Stimulated activated CD8-positive, alpha-beta memory T cell treated with anti-CD3 and anti-CD28 coated beads, Interleukin-7, amount 100 ng/mL, for 24 hours (primary cell): ENCODE data around the gene GRSF1.
"Not testable (repeated sequence)": the region's sequence is repeated elsewhere in the genome, so short reads cannot be mapped to it uniquely, and the experiment has no call there.

Experiments
- DNase-seq: peaks from one replicate; pipeline ENCODE4 v3.0.0-alpha.2; 2020; ENCODE audit warnings: low read depth

The GRSF1 gene

GRCh38 chr4:70833675-70834074, 6.0 kb downstream of the GRSF1 start:
- no peak for DNase-seq

GRCh38 chr4:70831293-70831692, 8.4 kb downstream of the GRSF1 start:
- DNase-seq: no peak

DNA sequence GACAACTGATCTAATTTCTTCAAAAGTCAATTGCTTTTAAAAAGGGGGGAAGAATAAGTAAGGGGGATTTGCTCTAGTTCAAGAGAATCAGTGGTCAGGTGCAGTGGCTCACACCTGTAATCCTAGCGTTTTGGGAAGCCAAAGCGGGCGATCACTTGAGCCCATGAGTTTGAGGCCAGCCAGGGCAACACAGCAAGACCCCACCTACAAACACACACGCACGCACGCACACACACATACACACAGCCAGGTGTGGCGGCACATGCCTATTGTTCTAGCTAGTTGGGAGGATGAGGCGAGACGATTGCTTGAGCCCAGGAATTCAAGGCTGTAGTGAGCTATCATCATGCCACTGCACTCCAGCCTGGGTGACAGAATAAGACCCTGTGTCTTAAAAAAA, 9.6 kb downstream of the GRSF1 start:
- DNase-seq: no peak

DNA sequence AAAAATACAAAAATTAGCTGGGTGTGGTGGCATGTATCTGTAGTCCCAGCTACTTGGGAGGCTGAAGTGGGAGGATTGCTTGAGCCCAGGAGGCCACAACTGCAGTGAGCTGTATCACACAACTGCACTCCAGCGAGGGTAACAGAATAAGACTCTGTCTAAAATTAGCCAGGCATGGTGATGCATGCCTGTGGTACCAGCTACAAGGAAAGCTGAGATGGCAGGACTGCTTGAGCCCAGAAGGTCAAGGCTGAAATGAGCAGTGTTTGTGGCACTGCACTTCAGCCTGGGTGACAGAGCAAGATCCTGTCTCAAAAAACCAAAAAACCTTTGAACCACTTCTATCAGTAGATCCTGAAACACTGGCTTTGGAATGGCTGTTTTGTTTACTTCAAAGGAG, 10.2 kb downstream of the GRSF1 start:
- no peak for DNase-seq

DNA sequence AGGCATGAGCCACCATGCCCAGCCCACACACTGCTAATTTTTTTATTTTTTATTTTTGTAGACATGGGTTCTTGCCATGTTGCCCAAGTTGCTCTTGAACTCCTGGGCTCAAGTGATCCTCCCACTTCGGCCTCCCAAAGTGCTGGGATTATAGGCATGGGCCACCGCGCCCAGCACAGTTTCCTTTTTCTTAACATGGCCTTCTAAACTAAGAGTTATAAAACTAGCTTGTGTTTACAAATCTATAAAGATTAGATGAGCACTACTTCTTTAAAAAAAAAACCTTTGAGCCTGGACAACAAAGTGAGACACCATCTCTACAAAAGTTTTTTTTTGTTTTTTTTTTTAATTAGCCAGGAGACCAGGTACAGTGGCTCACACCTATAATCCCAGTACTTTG, 10.7 kb downstream of the GRSF1 start:
- DNase-seq: no peak

- DNase-seq: no peak
Measured at GRCh38 chr4:70818921-70819320, 20.8 kb downstream of the GRSF1 start.

DNA sequence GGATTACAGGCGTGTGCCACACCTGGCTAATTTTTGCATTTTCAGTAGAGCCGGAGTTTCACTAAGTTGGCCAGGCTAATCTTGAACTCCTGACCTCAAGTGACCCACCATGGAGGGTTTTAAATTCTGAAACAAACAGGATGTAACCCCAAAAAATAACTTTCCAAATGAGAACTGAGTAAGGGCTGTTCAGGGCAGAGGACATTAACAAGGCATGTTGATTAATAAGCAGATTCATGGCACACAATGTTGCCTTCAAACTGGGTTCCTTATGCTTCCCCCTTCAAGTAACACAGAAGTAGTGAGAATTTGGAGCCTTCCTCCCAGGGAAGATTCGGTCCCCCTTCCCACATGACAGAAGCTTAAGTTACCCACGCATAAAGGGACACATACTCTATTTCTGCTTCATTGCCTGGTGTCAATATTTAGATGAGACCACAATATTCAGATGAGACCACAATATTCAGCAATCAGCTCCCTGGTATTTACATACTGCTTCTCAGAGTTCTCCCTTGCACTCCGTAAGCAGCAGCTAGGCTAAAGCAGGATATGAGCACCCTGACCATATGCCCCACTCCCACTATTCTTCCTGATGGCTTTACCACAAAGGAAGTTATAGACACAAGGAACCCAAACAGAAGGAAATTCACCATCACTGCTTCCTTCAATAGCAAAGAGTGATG, 21.4 kb downstream of the GRSF1 start:
- no peak for DNase-seq

DNA sequence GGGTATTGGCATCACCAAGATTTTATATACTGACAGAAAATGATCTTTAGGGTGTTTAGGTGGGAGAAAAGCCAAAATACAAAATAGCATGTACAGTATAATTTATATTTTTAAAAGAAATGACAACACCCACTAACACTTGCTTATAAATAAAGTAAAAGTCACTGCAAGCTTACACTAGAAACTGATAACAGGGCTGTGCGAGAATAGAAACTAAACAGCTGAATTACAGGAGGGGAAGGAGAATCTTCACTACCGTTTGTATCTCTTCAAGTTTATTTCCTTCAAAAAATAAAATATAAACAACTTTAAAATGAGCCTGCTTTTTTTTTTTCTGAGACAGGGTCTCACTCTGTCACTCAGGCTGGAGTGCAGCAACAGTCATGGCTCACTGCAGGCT, 22.8 kb downstream of the GRSF1 start:
- DNase-seq: no peak

DNA sequence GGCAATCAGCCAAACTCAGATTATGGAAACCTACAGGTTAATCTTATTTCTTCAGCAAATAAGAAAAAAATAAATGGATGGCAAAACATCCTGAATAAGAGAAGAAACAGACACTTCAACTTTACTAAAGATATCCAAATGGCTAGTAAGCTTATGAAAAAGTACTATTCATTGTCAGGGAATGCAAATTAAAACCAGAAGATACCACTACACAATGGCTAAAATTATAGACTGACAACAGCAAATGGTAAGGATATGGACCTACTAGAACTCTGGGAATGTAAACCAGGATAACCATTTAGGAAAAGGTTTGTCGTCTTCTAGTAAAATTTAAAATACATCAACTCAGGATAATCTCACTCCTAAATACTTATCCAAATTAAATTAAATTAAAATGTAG, 24.3 kb downstream of the GRSF1 start:
- DNase-seq: no peak

GRCh38 chr4:70808151-70808550, 31.5 kb downstream of the GRSF1 start:
- DNase-seq: no peak

DNA sequence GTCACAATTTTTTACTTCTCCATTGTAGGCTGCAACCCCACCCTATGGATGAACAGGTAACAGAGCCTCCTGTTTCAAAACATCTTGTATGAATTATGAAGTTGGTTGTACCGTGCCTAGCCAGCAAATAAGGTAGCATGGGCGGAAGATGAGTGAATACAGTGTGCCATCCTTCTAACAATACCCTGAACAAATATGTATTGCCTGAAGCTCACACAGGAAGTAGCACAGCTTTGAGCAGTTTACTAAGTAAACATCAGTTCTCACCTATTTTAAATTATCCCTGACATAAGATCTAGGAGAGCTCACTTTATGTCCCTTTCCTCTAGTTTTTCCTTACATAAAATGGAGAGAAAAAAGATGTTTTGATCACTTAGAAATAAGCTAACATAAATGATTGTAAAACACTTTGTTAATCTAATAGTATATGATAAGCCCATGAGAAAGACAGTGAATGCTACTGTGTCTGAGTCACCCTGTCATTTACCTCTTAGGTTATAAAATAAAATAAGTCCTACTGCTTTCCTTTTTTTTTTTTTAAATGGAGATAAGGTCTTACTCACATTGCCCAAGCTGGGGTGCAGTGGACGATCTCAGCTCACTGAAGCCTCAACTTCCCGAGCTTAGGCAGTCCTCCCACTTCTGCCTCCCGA, 36.6 kb downstream of the GRSF1 start:
- no peak for DNase-seq

- DNase-seq: no peak
Measured at GRCh38 chr4:70801265-70801809, 38.4 kb downstream of the GRSF1 start.

DNA sequence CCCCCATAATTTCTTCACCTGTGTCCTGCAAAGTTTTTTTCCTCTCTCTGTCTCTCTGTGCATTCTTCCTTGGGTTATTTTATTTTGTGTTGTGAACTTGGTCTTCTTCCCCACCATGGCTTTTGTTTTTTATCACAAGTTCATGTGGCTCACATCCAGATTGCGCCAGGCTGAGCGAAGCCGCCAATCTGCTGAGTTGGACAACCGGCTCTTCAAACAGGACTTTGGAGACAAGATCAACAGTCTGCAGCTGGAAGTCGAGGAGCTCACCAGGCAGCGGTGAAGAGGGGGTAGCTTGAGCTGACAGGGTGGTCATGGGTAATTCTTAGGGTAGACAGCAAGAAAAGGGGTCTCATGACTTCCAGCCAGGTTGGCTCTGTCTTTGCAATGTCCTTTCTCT, 46.1 kb downstream of the GRSF1 start:
- no peak for DNase-seq

DNA sequence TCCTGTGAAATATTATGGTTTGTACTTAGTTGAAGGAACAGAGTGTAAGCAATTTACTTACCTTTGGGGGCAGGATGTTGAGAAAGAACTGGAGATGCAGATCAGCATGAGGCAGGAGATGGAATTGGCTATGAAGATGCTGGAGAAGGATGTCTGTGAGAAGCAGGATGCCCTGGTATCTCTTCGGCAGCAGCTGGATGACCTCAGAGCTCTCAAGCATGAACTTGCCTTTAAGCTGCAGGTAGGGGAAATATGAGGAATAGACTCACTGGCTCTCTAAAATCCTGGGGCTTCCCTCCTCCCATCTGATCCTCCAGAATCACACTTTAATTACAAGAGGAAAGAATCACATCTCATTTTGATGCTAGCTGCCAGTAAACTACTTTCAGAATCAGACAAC, 51.0 kb downstream of the GRSF1 start:
- no peak for DNase-seq

DNA sequence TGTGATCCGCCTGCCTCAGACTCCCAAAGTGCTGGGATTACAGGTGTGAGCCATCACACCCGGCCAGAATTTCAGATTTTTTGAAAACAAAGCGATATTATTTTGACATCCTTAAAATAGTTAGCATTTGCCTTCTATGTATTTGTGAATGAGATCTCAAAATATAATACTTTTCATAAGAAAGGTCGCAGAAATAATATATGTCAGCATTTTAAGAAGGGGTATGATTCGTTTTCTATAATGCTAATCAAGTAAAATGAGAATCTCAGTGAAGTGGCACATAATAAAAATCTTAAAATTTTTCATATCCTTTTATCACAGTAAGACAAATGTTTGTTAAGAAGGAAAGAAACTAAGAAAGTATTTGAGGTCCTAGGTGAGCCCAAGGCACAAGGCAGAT, 52.2 kb downstream of the GRSF1 start:
- DNase-seq: no peak

DNA sequence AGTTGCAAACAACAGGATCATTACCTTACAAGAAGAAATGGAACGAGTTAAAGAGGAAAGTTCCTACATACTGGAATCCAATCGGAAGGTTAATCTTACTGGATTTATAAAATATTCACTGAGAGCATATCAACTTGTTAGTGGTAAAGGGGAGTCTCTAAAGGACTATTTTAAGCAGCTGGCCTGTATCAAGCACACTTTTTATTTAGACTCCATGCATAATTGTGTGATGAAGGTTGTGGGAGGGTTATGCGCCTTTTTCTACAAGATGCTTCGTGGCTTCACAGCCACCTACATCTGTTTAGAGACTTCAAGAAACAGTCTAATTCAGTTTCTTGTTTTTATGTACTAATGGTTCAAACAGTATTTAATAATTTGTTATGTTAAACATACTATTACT, 56.6 kb downstream of the GRSF1 start:
- DNase-seq: no peak

GRCh38 chr4:70778888-70779422, 60.7 kb downstream of the GRSF1 start:
- DNase-seq: no peak

GRCh38 chr4:70772929-70773555, 66.6 kb downstream of the GRSF1 start:
- no peak for DNase-seq

DNA sequence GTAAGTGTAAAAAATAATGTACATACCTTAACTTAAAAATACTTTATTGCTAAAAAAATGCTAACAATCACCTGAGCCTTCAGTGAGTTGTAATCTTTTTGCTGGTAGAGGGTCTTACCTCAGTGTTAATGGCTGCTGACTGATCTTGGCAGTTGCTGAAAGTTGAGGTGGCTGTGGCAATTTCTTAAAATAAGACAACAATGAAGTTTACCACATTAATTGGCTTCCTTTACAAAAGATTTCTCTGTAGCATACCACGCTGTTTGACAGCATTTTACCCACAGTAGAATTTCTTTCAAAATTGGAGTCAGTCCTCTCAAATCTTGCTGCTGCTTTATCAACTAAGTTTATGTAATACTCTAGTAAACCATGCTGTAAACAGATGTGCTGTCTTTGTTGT, 70.3 kb downstream of the GRSF1 start:
- DNase-seq: not testable (repeated sequence)

GRCh38 chr4:70768301-70768948, 71.3 kb downstream of the GRSF1 start:
- DNase-seq: no peak
